Daoy (cell line): ENCODE data around the gene SYCE3. TPM values are rescaled to one million over a fixed set of nuclear protein-coding genes. Genes with fewer than 3 reads are reported as not detected.
"Not testable (repeated sequence)": the region's sequence is repeated elsewhere in the genome, so short reads cannot be mapped to it uniquely, and the experiment has no call there.

Experiments used
- DNase-seq: peaks from one replicate; pipeline ENCODE4 v3.0.0-alpha.2; 2015; ENCODE audit warnings: low read depth
- total RNA-seq: library from RNA; depleted of rRNA; stranded (reverse); fragments of >200 nt; shearing (Covaris generic); gene quantifications from 2 replicates; pipeline ENCODE4 v1.2.3, GENCODE V29; 2014; rRNA removed

The SYCE3 gene
- 0.51 TPM in 1 of 2 replicates, not detected in the other for total RNA-seq

- DNase-seq, result peak; percentile 96
Measured at GRCh38 chr22:50562523-50563412, at the start of gene SYCE3. Gene SYCE3, minus strand, starts transcription at chr22:50562919. Its CDS starts 6,514 bp downstream, at chr22:50556405.

- no peak for DNase-seq
Measured at GRCh38 chr22:50612168-50612527, 49.4 kb upstream of the SYCE3 start.

GRCh38 chr22:50611341-50612060 is 48.8 kb upstream of the SYCE3 start:
- no peak for DNase-seq

GRCh38 chr22:50610581-50610980 is 47.9 kb upstream of the SYCE3 start:
- DNase-seq, result no peak

GRCh38 chr22:50610041-50610451 is 47.3 kb upstream of the SYCE3 start:
- DNase-seq, result peak; percentile 45

- DNase-seq, result no peak
Measured at GRCh38 chr22:50609599-50609998, 46.9 kb upstream of the SYCE3 start.

GRCh38 chr22:50608996-50609395 is 46.3 kb upstream of the SYCE3 start:
- no peak for DNase-seq

GRCh38 chr22:50608058-50608840 is 45.5 kb upstream of the SYCE3 start:
- DNase-seq, result not testable (repeated sequence)

GRCh38 chr22:50607659-50608020 is 44.9 kb upstream of the SYCE3 start:
- no peak for DNase-seq

- DNase-seq, result no peak
Measured at GRCh38 chr22:50606946-50607658, 44.4 kb upstream of the SYCE3 start.

GRCh38 chr22:50606165-50606945 is 43.6 kb upstream of the SYCE3 start:
- no peak for DNase-seq

GRCh38 chr22:50605613-50606074 is 42.9 kb upstream of the SYCE3 start:
- DNase-seq, result no peak

GRCh38 chr22:50605002-50605612 is 42.4 kb upstream of the SYCE3 start:
- DNase-seq, result no peak

- no peak for DNase-seq
Measured at GRCh38 chr22:50604256-50605001, 41.7 kb upstream of the SYCE3 start.

GRCh38 chr22:50603511-50604255 is 41.0 kb upstream of the SYCE3 start:
- DNase-seq, result no peak

GRCh38 chr22:50602338-50602700 is 39.6 kb upstream of the SYCE3 start:
- no peak for DNase-seq

- DNase-seq, result no peak
Measured at GRCh38 chr22:50601669-50602337, 39.1 kb upstream of the SYCE3 start.
